Inflammatory macrophage treated with lipopolysaccharide for 1 hour (primary cell): ENCODE results near the gene IL6R.
"Not testable (repeated sequence)": the region's sequence is repeated elsewhere in the genome, so short reads cannot be mapped to it uniquely, and the experiment has no call there.

Source experiments
- DNase-seq, 2 donors: peaks; one replicate each; pipeline ENCODE4 v3.0.0-alpha.2; 2020 to 2022

IL6R gene

DNA sequence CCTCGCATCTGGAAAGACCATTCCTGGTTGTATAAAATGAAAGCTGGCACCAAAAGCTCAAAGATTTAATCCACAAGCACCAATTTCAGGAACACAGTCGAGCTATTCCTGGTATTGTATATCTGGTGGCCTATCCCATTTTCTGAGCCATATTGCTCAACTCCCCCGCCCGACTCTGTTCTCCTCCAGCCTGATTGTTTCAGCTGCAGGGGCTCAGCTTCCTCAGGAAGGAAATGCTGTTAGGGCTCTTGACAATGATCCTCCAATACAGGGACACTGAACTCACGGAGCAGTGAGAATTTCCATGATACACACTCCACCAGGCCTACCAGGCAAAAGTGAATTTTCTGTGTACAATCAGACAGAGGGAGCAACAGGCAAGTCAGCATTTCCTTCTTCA is 80.0 kb downstream of the IL6R start:
- peak in 1 of 2 donors; percentile 13 for DNase-seq

- no peak for DNase-seq
These were observed 80.9 kb downstream of the IL6R start for GRCh38 chr1:154485910-154486496.

GRCh38 chr1:154486756-154487155 is 81.6 kb downstream of the IL6R start:
- DNase-seq = not testable (repeated sequence)

DNA sequence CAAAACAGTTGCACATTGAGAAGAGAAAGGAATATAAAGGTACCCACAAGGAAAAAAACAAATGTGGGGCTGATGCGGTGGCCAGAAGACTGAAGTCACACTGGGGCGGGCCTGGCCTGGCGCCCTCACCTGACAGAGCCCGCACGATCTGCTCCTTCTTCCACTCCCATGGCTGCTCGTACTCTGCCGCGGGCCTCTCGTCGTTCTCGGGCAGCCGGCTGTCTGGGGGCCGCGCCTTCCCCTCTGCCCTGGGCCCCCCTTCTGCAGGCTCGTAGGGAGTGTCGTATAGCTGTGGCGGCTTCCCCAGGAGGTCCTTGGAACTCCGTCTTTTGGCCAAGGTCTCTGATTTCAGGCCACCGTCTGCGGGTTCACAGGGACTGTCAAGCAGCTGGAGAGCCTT is 83.8 kb downstream of the IL6R start:
- no peak for DNase-seq

GRCh38 chr1:154489695-154490274 is 84.6 kb downstream of the IL6R start:
- DNase-seq = no peak

GRCh38 chr1:154490317-154490716 is 85.2 kb downstream of the IL6R start:
- DNase-seq = peak; percentile 51 to 62

- DNase-seq = no peak
These were observed 87.0 kb downstream of the IL6R start for GRCh38 chr1:154492115-154492514.

DNA sequence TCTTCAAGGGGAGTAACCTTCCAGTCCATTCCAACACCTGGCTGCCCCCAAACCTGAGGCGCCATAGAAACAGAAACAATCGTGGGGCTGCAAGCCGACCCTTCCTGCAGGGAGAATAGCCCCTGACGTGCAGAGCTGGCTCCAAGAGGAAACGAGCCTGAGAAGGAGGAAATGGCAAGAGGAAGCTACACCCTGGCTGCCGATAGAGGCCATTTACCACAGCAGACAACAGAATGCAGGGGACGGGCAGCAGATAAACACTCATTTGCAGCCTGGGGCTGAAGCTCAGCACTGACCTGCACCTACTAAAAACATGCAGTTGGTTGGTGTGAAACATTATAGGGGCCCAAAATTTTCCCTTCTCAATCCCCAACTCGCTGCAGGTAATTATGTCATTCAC is 88.1 kb downstream of the IL6R start:
- peak; percentile 35 to 60 for DNase-seq

- DNase-seq = no peak
These were observed 90.5 kb downstream of the IL6R start for GRCh38 chr1:154495496-154496273.

GRCh38 chr1:154496383-154496782 is 91.2 kb downstream of the IL6R start:
- no peak for DNase-seq

GRCh38 chr1:154497026-154497806 is 92.1 kb downstream of the IL6R start:
- no peak for DNase-seq

DNA sequence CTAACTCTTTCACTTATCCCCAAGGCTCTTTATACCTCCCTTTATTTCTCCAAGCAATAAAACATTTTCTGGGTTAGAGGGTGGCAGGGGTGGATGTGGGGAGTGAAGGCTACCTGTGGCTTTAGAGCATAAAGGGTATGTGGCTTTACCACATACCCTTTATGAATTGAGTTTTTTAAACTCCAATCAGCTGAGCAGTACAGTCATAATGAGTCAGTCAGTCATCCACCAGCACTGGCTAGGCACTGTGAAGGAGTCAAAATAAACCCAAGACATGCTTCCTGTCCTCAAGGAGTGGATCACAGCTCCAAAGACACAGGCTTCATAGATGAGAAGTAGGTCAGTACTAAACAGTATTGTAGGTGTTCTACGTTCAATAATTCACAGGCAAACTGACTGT is 94.3 kb downstream of the IL6R start:
- DNase-seq = no peak

GRCh38 chr1:154500533-154500932 is 95.4 kb downstream of the IL6R start:
- no peak for DNase-seq

DNA sequence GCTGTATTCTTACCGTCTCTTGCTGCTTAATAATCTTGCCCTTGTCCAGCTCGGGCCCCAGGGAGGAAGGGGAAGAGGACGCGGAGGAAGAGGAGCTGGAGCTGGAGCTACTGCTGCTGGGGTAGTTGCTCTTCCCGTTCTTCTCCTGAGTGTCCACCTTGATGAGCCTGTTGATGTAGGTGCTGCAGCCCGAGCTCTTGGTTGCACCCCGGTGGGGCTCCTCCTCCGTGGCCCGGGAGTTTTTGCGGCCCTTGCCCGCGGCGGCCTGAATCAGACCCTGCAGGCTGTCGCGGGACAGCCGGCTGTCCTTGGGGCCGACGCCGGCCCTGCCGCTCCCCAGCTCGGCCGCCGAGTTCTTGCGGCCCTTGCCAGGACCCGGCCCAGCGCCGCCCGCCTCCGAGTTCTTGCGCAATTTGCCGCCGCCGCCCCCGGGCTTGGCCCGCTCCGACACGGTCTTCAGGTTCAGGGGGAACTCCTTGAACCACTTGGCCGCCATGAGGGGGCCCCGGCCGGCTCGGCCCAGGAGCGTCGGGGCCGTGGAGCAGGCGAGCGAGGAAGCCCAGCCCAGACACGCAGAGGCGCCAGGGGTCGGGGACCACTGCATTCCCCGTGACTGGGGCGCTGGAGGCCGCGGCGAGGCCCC is 96.4 kb downstream of the IL6R start:
- DNase-seq = peak in 1 of 2 donors; percentile 16

- no peak for DNase-seq
These were observed 97.1 kb downstream of the IL6R start, which contains the start of the genes SHE and TDRD10 for GRCh38 chr1:154502066-154502743. SHE (minus strand) TSS chr1:154502412; CDS start chr1:154502026, 386 bp downstream. TDRD10 (plus strand) TSS chr1:154502219; CDS start chr1:154506904, 4,685 bp downstream.

DNA sequence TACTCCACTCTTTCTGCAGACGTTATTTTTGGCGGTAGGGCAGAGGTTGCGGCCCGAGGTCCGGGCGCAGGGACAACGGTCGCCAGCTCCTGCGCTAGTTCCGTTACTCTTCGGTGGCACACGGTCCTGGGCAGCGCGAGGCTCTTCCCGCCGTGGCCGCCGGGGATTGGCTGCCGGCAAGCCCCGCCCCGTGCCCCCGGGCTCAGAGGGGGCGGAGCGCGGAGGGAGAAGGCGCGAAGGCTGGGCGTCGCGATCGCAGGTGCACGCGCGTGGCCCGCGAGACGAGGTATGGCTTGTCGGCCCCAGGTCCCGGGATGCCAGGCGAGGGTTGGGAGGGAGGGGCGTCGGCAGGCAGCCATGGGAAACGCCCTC is 97.6 kb downstream of the IL6R start:
- no peak for DNase-seq

GRCh38 chr1:154503898-154504297 is 98.8 kb downstream of the IL6R start:
- DNase-seq = no peak

DNA sequence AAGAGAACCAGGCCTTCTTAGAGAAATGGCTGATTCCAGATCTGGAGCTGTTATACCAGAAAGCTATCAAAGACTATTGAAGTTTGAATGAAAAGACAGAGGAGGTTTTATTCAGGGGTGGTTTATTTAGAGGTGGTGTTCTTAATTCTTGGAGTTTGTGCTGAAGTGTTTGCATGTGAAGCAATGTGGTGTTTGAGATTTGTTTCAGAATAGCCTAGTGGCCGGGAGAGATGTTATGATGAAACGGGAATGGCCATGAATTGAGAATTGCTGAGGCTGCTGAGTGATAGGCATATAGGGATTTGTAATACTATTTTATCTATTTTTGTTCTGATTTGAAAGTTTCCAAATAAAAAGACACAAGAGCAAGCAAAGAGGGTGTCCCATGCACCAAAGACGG is 107.6 kb downstream of the IL6R start:
- DNase-seq = no peak

GRCh38 chr1:154514066-154514553 is 109.0 kb downstream of the IL6R start:
- no peak for DNase-seq

DNA sequence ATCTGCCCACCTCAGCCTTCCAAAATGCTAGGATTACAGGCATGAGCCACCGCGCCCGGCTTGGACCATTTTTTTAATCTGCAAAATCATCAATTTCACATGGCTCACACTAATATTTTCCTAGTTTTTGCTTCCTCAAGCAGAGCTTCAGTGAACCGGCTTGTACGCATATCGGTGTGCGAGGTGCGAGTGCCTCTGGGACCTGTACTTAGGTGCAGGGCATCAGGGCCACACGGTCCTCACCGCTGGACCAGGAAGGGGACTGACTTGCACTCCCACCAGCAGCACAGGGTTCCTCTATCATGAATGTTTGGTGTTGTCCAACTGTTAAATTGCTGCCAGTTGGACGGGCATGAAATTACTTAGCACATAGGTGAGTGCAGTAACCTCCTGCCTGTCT is 112.5 kb downstream of the IL6R start:
- no peak for DNase-seq
